ENCODE results near the gene DDR1. TPM values are rescaled to one million over a fixed set of nuclear protein-coding genes. Genes with fewer than 3 reads are reported as not detected.

The DDR1 gene
- total RNA-seq, 1 donor from 2014 or later, result 8.2 TPM

GRCh38 chr6:30885999-30886896, 1.9 kb downstream of the DDR1 start:
- H3K27ac Mint-ChIP-seq (ENCODE audit: unreplicated experiment), result no peak overlapping the region
- DNase-seq (ENCODE audit: low spot score), result no peak
- peaks cover 6% of the 10 kb centered on the region for H3K27me3 Mint-ChIP-seq (ENCODE audit: unreplicated experiment)
- H3K9me3 Mint-ChIP-seq (ENCODE audit: unreplicated experiment), result no peaks in the 10 kb centered on the region
- peak overlapping the region; percentile 54 for H3K4me3 Mint-ChIP-seq (ENCODE audit: unreplicated experiment)
- peaks cover 26% of the 10 kb centered on the region for H3K4me1 Mint-ChIP-seq (ENCODE audit: unreplicated experiment)
- no peak for TF ChIP-seq CTCF (IDR thresholded peaks at IDR 0.05; ENCODE audit: unreplicated experiment)
- H3K36me3 Mint-ChIP-seq (ENCODE audit: low read depth, unreplicated experiment), result no peaks in the 10 kb centered on the region

- peaks cover 20% of the 10 kb centered on the region for H3K4me1 Mint-ChIP-seq (ENCODE audit: unreplicated experiment)
Observed at GRCh38 chr6:30886897-30887255, 2.6 kb downstream of the DDR1 start.

GRCh38 chr6:30887901-30888815, 3.8 kb downstream of the DDR1 start:
- TF ChIP-seq CTCF (IDR thresholded peaks at IDR 0.05; ENCODE audit: unreplicated experiment), result no peak
- no peak for DNase-seq (ENCODE audit: low spot score)
- Mint-ChIP-seq H3K36me3 (ENCODE audit: low read depth, unreplicated experiment) (peaks cover 5% of the 10 kb centered on the region), H3K27ac (ENCODE audit: unreplicated experiment) (no peak overlapping the region), H3K4me1 (ENCODE audit: unreplicated experiment) (peaks cover 19% of the 10 kb centered on the region), H3K4me3 (ENCODE audit: unreplicated experiment) (no peak overlapping the region), H3K27me3 (ENCODE audit: unreplicated experiment) (peaks cover 9% of the 10 kb centered on the region), H3K9me3 (ENCODE audit: unreplicated experiment) (no peaks in the 10 kb centered on the region)

More at GRCh38 chr6:30886897-30887255, 2.6 kb downstream of the DDR1 start:
- H3K9me3 Mint-ChIP-seq (ENCODE audit: unreplicated experiment), result no peaks in the 10 kb centered on the region
- H3K4me3 Mint-ChIP-seq (ENCODE audit: unreplicated experiment), result no peak overlapping the region
- no peaks in the 10 kb centered on the region for H3K36me3 Mint-ChIP-seq (ENCODE audit: low read depth, unreplicated experiment)
- no peak overlapping the region for H3K27ac Mint-ChIP-seq (ENCODE audit: unreplicated experiment)
- DNase-seq (ENCODE audit: low spot score), result no peak
- TF ChIP-seq CTCF (IDR thresholded peaks at IDR 0.05; ENCODE audit: unreplicated experiment), result no peak
- H3K27me3 Mint-ChIP-seq (ENCODE audit: unreplicated experiment), result peaks cover 6% of the 10 kb centered on the region

GRCh38 chr6:30888816-30889495, 4.6 kb downstream of the DDR1 start:
- no peak for DNase-seq (ENCODE audit: low spot score)
- peaks cover 15% of the 10 kb centered on the region for H3K4me1 Mint-ChIP-seq (ENCODE audit: unreplicated experiment)
- H3K4me3 Mint-ChIP-seq (ENCODE audit: unreplicated experiment), result no peak overlapping the region

More at GRCh38 chr6:30888816-30889495, 4.6 kb downstream of the DDR1 start:
- Mint-ChIP-seq H3K9me3 (ENCODE audit: unreplicated experiment) (no peaks in the 10 kb centered on the region), H3K27ac (ENCODE audit: unreplicated experiment) (no peak overlapping the region), H3K27me3 (ENCODE audit: unreplicated experiment) (peaks cover 9% of the 10 kb centered on the region), H3K36me3 (ENCODE audit: low read depth, unreplicated experiment) (peaks cover 5% of the 10 kb centered on the region)
- TF ChIP-seq CTCF (IDR thresholded peaks at IDR 0.05; ENCODE audit: unreplicated experiment), result no peak

Measured in endothelial cell (in vitro differentiated cells).